ENCODE data around the gene CNBP.
"Not testable (repeated sequence)": the region's sequence is repeated elsewhere in the genome, so short reads cannot be mapped to it uniquely, and the experiment has no call there.

Gene CNBP

DNA sequence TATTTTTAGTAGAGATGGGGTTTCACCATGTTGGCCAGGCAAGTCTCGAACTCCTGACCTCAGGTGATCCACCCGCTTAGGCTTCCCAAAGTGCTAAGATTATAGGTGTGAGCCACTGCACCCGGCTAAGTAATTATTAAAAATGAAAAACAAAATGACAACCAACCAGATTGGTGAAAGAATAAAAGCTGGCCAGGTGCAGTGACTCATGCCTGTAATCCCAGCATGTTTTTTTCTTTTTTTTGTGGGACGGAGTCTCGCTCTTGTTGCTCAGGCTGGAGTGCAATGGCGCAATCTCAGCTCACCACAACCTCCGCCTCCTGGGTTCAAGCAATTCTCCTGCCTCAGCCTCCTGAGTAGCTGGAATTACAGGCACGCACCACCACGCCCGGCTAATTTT is 47.4 kb downstream of the CNBP start:
- H3K9ac ChIP-seq (ENCODE audit: low read depth in 1 of 2, low read length in 2 of 2); H3K4me1 ChIP-seq (ENCODE audit: control insufficient read depth in 2 of 2, insufficient read depth in 2 of 2, low read length in 2 of 2); H3K4me3 ChIP-seq (ENCODE audit: low read length in 2 of 2); H3K9me3 ChIP-seq (ENCODE audit: control insufficient read depth in 2 of 2, low read length in 2 of 2); H3K27me3 ChIP-seq (ENCODE audit: control insufficient read depth in 2 of 2, insufficient read depth in 2 of 2, low read length in 2 of 2); H3K27ac ChIP-seq (ENCODE audit: low read depth in 2 of 2, low read length in 2 of 2): not testable (repeated sequence)
- peaks cover 40 to 49% of the 10 kb centered on the region in 2 donors for H3K36me3 ChIP-seq (ENCODE audit: control insufficient read depth in 2 of 2, insufficient read depth in 2 of 2, low read length in 2 of 2)

DNA sequence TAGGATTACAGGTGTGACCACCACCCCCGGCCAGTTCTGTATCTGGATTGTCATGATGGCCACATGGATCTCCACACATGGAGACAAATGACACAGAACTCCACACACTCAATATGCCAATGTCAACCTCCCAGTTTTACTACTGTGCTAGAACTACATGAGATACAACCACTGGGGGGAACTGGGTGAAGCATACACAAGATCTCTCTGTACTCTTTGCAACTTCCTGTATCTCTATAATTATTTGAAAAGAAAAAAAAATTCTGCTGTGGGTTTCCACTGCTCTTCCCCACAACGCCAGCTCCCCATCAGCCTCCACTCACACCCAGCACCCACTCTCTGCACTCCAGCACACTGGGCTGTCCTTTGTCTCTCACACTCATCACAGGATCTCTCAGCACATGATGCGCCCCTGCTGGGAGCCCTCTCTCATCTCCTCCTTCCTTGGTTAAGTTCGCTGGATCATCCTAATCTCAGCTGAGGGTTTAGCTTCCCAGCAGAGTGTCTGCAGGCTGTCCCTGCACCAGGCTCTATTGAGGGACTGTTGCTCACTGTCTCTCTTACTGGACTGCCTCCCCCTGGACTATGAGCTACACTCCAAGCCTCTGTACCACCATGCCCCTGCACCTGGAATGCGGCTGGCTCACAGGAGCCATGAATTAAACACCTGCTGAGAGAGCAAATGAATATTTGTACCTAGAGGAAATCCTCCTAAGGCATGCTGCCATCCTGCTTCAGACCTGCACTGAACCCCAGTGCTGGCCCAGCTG is 51.4 kb downstream of the CNBP start:
- Histone ChIP-seq H3K27me3 (ENCODE audit: control insufficient read depth in 2 of 2, insufficient read depth in 2 of 2, low read length in 2 of 2) (no peaks in the 10 kb centered on the region), H3K4me3 (ENCODE audit: low read length in 2 of 2) (no peak overlapping the region), H3K27ac (ENCODE audit: low read depth in 2 of 2, low read length in 2 of 2) (no peak overlapping the region), H3K9me3 (ENCODE audit: control insufficient read depth in 2 of 2, low read length in 2 of 2) (no peaks in the 10 kb centered on the region), H3K9ac (ENCODE audit: low read depth in 1 of 2, low read length in 2 of 2) (no peak overlapping the region), H3K36me3 (ENCODE audit: control insufficient read depth in 2 of 2, insufficient read depth in 2 of 2, low read length in 2 of 2) (peaks cover 55 to 61% of the 10 kb centered on the region in 2 donors), H3K4me1 (ENCODE audit: control insufficient read depth in 2 of 2, insufficient read depth in 2 of 2, low read length in 2 of 2) (no peaks in the 10 kb centered on the region)

DNA sequence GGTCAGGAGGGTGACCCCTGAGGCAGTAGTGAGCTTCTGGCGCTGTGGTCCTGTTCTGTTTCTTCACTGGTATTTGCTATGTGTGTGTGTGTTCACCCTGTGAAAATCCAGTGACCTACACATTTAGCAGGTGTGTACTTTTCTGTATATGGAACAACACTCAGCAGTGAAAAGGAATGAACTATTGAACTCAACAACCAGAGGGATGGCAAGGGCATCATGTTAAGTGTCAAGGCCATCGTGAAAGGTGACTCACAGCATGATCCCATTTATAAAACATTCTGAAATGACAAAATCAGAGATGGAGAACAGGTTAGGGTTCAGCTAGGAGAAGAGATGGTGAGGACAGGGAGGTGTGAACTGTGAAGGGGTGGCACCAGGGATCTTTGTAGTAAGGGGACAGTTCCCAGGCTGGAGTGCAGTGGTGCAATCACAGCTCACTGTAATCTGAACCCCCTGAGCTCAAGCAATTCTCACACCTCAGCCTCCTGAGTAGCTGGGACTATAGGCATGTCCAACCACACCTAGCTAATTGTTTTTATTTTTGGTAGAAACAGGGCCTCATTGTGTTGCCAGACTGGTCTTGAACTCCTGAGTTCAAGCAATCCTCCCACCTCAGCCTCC is 52.1 kb downstream of the CNBP start:
- no peak overlapping the region for H3K4me3 ChIP-seq (ENCODE audit: low read length in 2 of 2)
- H3K9ac ChIP-seq (ENCODE audit: low read depth in 1 of 2, low read length in 2 of 2) = no peak overlapping the region
- H3K4me1 ChIP-seq (ENCODE audit: control insufficient read depth in 2 of 2, insufficient read depth in 2 of 2, low read length in 2 of 2) = no peaks in the 10 kb centered on the region
- H3K36me3 ChIP-seq (ENCODE audit: control insufficient read depth in 2 of 2, insufficient read depth in 2 of 2, low read length in 2 of 2) = peaks cover 55 to 61% of the 10 kb centered on the region in 2 donors
- no peaks in the 10 kb centered on the region for H3K9me3 ChIP-seq (ENCODE audit: control insufficient read depth in 2 of 2, low read length in 2 of 2)
- H3K27ac ChIP-seq (ENCODE audit: low read depth in 2 of 2, low read length in 2 of 2) = no peak overlapping the region
- H3K27me3 ChIP-seq (ENCODE audit: control insufficient read depth in 2 of 2, insufficient read depth in 2 of 2, low read length in 2 of 2) = no peaks in the 10 kb centered on the region

DNA sequence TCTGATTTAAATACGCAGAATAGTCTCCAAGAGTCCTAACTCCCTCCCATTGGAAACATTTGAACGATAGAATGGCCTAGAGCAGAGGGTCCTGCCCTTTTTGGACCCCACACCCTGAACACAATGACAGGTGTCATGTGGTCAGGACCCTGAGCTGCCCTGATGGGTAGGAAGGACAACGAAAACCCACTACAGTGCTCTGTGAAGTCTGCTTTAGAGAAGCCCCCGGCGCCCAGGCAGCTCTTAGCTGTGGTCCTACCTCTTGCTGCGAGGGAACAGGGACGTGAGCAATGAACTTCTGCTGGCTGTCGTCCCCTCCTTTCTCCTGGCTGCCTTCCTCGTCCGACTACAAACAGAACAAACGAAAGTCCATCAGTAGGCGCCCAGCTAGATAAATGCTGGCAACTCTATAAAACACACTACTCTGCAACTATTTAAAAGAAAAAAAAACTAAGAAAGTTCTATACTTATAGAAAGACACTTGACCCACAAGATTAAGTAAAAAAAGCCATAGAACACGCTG is 53.3 kb downstream of the CNBP start:
- Histone ChIP-seq H3K9me3 (ENCODE audit: control insufficient read depth in 2 of 2, low read length in 2 of 2) (no peaks in the 10 kb centered on the region), H3K36me3 (ENCODE audit: control insufficient read depth in 2 of 2, insufficient read depth in 2 of 2, low read length in 2 of 2) (peaks cover 55 to 61% of the 10 kb centered on the region in 2 donors), H3K27me3 (ENCODE audit: control insufficient read depth in 2 of 2, insufficient read depth in 2 of 2, low read length in 2 of 2) (no peaks in the 10 kb centered on the region), H3K4me1 (ENCODE audit: control insufficient read depth in 2 of 2, insufficient read depth in 2 of 2, low read length in 2 of 2) (no peaks in the 10 kb centered on the region), H3K27ac (ENCODE audit: low read depth in 2 of 2, low read length in 2 of 2) (no peak overlapping the region), H3K4me3 (ENCODE audit: low read length in 2 of 2) (no peak overlapping the region), H3K9ac (ENCODE audit: low read depth in 1 of 2, low read length in 2 of 2) (no peak overlapping the region)

DNA sequence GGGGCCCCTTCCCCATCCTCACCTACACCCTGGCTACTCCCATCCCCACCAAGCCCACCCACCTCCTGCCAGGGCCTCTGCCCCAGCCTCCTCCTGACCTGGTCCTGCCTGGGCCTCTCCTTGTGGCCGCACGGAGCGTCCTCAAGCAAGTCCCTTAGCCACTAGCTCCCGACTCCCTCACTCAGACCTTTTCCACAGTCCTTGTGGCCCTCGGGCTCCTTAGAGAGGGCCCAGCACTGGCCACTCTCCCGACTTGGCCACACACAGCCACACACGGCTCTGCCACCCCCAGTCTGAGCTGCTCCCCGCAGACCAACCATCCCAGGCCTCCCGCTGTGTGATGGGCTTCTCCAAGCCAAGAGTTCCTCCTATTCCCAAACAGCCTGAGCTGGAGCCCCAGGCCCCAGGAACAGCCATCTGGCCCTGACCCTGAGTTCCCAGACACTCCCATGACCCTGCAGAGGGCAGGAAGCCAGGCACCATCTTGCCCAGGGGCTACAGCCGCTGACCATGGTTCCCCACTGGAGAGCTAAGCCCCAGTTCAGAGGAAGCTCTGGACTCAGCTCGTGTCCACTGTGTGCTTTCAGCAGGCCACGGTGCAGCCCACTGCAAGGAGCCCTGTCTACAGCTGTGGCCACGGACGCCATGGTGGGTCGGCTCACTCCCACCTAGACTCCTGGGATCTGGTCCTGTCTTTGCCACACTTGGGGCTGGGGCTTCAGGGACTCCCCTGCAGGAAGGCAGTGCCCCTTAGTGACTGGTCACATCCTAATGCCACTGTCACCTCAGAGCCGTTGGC is 55.1 kb downstream of the CNBP start:
- Histone ChIP-seq H3K4me1 (ENCODE audit: control insufficient read depth in 2 of 2, insufficient read depth in 2 of 2, low read length in 2 of 2) (peaks cover 0 to 2% of the 10 kb centered on the region in 2 donors), H3K9ac (ENCODE audit: low read depth in 1 of 2, low read length in 2 of 2) (no peak overlapping the region), H3K36me3 (ENCODE audit: control insufficient read depth in 2 of 2, insufficient read depth in 2 of 2, low read length in 2 of 2) (peaks cover 40 to 47% of the 10 kb centered on the region in 2 donors), H3K27me3 (ENCODE audit: control insufficient read depth in 2 of 2, insufficient read depth in 2 of 2, low read length in 2 of 2) (no peaks in the 10 kb centered on the region), H3K4me3 (ENCODE audit: low read length in 2 of 2) (no peak overlapping the region), H3K27ac (ENCODE audit: low read depth in 2 of 2, low read length in 2 of 2) (no peak overlapping the region), H3K9me3 (ENCODE audit: control insufficient read depth in 2 of 2, low read length in 2 of 2) (no peaks in the 10 kb centered on the region)

DNA sequence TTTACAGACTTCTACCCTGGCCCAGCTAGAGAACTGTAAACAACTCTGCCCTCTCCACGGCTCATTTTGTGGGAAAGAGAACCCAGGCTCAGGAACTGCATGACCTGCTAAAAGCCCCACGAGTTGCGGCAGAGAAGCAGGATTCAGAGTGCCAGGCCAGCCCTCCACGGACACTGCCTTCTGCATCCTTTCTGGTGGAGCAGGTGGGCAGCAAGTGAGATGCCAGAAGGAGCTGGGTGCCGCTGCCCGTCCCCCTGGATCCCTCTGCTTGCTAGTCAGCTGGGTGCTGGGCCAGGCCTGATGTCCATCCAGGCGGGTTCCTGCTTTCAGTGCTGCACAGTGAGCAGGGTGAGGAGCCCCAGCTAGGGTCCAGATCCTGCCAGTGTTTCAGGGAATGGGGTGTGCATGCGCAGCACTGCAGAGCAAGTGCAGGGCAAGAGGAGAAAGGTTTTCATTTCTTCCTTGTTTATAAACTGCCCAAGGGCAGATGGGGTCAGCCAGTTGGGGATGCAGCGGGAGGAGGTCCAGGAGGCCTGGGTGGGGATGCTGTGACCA is 56.9 kb downstream of the CNBP start:
- H3K9ac ChIP-seq (ENCODE audit: low read depth in 1 of 2, low read length in 2 of 2) = no peak overlapping the region
- no peaks in the 10 kb centered on the region for H3K9me3 ChIP-seq (ENCODE audit: control insufficient read depth in 2 of 2, low read length in 2 of 2)
- no peak overlapping the region for H3K27ac ChIP-seq (ENCODE audit: low read depth in 2 of 2, low read length in 2 of 2)
- H3K4me3 ChIP-seq (ENCODE audit: low read length in 2 of 2) = no peak overlapping the region
- peaks cover 27 to 33% of the 10 kb centered on the region in 2 donors for H3K36me3 ChIP-seq (ENCODE audit: control insufficient read depth in 2 of 2, insufficient read depth in 2 of 2, low read length in 2 of 2)
- H3K4me1 ChIP-seq (ENCODE audit: control insufficient read depth in 2 of 2, insufficient read depth in 2 of 2, low read length in 2 of 2) = peaks cover 10 to 13% of the 10 kb centered on the region in 2 donors
- no peaks in the 10 kb centered on the region for H3K27me3 ChIP-seq (ENCODE audit: control insufficient read depth in 2 of 2, insufficient read depth in 2 of 2, low read length in 2 of 2)

DNA sequence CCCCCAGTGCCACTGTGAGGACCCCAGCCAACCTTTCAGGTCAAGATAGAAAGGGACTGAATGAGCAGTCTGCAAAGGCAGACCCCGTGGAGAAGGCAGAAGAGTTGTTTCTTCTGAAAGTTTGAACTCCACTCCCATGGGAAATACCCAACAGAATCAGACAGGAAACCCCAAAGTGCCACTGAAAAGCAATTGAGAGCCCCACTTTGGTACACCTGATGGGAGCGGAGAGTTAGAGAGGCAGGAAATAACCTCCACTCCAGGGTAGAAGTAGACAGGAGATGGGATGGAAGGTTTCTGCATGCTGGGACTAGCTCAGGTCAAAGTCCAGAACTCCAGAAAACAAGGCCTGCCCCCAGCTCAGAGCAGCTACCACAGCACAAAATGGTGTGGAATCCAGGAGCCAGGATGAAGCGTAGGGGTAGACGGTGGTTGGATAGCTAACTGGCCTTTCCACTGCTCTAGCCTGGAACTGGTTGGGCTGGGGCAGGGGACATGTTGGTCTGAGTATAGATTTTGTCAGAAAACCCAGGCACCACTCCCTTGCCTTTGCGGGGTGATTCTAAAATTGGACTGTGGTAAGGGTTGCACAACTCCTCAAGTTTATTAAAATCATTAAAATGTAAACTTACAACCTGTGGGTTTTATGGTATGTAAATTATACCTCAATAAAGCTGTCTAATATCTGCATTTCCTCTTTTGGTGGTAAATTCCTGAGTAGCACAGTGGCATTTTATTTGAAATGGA is 60.2 kb downstream of the CNBP start:
- peaks cover 29 to 31% of the 10 kb centered on the region in 2 donors for H3K4me1 ChIP-seq (ENCODE audit: control insufficient read depth in 2 of 2, insufficient read depth in 2 of 2, low read length in 2 of 2)
- no peak overlapping the region for H3K4me3 ChIP-seq (ENCODE audit: low read length in 2 of 2)
- H3K36me3 ChIP-seq (ENCODE audit: control insufficient read depth in 2 of 2, insufficient read depth in 2 of 2, low read length in 2 of 2) = peaks cover 1 to 6% of the 10 kb centered on the region in 2 donors
- peak overlapping the region in 1 of 2 donors; percentile 94 for H3K27ac ChIP-seq (ENCODE audit: low read depth in 2 of 2, low read length in 2 of 2)
- H3K27me3 ChIP-seq (ENCODE audit: control insufficient read depth in 2 of 2, insufficient read depth in 2 of 2, low read length in 2 of 2) = no peaks in the 10 kb centered on the region
- H3K9ac ChIP-seq (ENCODE audit: low read depth in 1 of 2, low read length in 2 of 2) = no peak overlapping the region
- no peaks in the 10 kb centered on the region for H3K9me3 ChIP-seq (ENCODE audit: control insufficient read depth in 2 of 2, low read length in 2 of 2)

DNA sequence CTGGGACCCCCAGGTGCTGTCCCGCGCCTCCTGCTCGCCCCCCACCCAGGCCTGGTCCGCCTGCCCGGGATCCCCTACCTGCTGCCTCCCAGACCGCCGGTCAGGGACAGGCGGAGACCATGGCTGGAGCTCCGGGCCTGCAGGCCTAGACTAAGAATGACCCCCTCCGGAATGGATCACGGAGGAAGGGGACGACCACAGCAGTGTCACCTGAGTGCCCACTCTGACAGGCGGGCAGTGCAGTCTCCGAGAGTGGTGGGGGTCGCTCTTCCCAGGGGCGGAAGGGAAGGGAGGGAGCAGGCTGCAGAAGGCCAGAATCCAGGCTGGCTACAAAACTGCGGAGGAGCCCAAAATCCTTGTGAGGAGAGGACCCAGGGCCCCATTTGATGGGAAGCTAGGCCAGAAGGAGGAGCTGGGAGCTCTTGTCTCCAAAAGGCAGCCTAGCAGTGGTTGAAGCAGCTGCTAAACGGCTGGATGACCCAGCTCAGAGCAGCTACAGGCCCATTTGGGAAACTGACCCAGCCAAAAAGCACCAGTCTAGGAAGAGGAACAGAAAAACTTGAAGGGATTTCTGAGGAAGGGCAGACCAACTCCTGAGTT is 61.2 kb downstream of the CNBP start:
- Histone ChIP-seq H3K36me3 (ENCODE audit: control insufficient read depth in 2 of 2, insufficient read depth in 2 of 2, low read length in 2 of 2) (peaks cover 4 to 5% of the 10 kb centered on the region in 2 donors), H3K4me1 (ENCODE audit: control insufficient read depth in 2 of 2, insufficient read depth in 2 of 2, low read length in 2 of 2) (peaks cover 34% of the 10 kb centered on the region in 2 donors), H3K27me3 (ENCODE audit: control insufficient read depth in 2 of 2, insufficient read depth in 2 of 2, low read length in 2 of 2) (no peaks in the 10 kb centered on the region), H3K9me3 (ENCODE audit: control insufficient read depth in 2 of 2, low read length in 2 of 2) (no peaks in the 10 kb centered on the region), H3K9ac (ENCODE audit: low read depth in 1 of 2, low read length in 2 of 2) (no peak overlapping the region), H3K27ac (ENCODE audit: low read depth in 2 of 2, low read length in 2 of 2) (peak overlapping the region; percentile 93 to 94), H3K4me3 (ENCODE audit: low read length in 2 of 2) (peak overlapping the region in 1 of 2 donors; percentile 80)

DNA sequence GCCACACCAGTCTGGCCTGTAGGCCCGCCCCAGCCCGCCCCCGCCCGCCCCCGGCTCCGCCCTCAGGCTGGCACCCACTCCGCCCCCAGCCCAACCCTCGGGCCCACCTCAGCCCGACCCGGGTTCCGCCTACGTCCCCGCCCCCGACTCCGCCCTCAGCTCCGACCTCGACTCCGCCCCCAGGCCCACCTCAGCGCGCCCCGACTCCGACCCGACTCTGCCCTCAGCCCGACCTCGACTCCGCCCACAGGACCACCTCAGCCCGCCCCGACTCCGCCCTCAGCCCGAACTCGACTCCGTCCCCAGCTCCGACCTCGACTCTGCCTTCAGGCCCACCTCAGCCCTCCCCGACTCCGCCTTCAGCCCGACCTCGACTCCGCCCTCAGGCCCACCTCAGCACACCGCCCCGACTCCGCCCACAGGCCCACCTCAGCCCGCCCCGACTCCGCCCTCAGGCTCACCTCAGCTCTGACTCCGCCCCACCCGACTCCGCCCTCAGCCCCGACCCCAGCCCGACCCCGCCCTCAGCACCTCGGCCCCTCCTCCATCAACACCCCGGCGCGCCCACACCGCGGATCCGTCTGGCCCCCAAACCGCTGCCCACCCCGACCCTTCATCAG is 61.8 kb downstream of the CNBP start, which contains the start of gene RAB43:
TSS of gene RAB43 (minus strand) at position 13 of the 620 bp plus-strand sequence. CDS start 315 bp downstream, outside the sequence.
- Histone ChIP-seq H3K9ac (ENCODE audit: low read depth in 1 of 2, low read length in 2 of 2) (peak within 1 kb of the TSS; percentile 84 to 89), H3K27ac (ENCODE audit: low read depth in 2 of 2, low read length in 2 of 2) (peak within 1 kb of the TSS; percentile 93 to 94), H3K4me1 (ENCODE audit: control insufficient read depth in 2 of 2, insufficient read depth in 2 of 2, low read length in 2 of 2) (peaks cover 36 to 39% of the 10 kb centered on the region in 2 donors), H3K27me3 (ENCODE audit: control insufficient read depth in 2 of 2, insufficient read depth in 2 of 2, low read length in 2 of 2) (no peaks in the 10 kb centered on the region), H3K4me3 (ENCODE audit: low read length in 2 of 2) (peak within 1 kb of the TSS; percentile 85 to 91), H3K9me3 (ENCODE audit: control insufficient read depth in 2 of 2, low read length in 2 of 2) (no peaks in the 10 kb centered on the region), H3K36me3 (ENCODE audit: control insufficient read depth in 2 of 2, insufficient read depth in 2 of 2, low read length in 2 of 2) (peaks cover under 1 to 9% of the 10 kb centered on the region in 2 donors)

Data from mucosa of rectum (tissue), 2 donors.